Loucy (cell line): ENCODE results near the gene GMCL2.
"Not testable (repeated sequence)": the region's sequence is repeated elsewhere in the genome, so short reads cannot be mapped to it uniquely, and the experiment has no call there.

Source experiments
- EZH2phosphoT487 ChIP-seq: fragments of 200-600 bp; IDR thresholded peaks from 2 replicates; pipeline ENCODE4 v1.6.1; 2018; ENCODE audit warnings: antibody characterized with exemption, mild to moderate bottlenecking, moderate library complexity, borderline replicate concordance
- TF ChIP-seq, protein P1 (sequence below): fragments of 200-600 bp; sonication (generic); conservative IDR thresholded peaks from 2 replicates; pipeline ENCODE4 v1.5.1; 2014; ENCODE audit warnings: mild to moderate bottlenecking, antibody characterized with exemption, low read length

DNA sequence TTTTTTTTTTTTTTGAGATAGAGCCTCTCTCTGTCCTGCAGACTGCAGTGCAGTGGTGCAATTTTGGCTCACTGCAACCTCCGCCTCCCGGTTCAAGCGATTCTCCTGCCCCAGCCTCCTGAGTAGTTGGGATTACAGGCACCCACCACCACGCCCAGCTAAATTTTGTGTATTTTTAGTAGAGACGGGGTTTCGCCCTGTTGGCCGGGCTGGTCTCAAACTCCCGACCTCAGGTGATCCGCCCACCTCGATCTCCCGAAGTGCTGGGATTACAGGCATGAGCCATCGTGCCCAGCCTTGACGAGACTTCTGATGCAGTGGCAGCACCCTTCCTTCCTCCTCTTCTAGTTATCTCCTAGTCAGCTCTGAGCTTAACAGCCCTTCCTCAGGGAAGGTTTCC, 41.9 kb upstream of the GMCL2 start:
- TF ChIP-seq, protein P1, sequence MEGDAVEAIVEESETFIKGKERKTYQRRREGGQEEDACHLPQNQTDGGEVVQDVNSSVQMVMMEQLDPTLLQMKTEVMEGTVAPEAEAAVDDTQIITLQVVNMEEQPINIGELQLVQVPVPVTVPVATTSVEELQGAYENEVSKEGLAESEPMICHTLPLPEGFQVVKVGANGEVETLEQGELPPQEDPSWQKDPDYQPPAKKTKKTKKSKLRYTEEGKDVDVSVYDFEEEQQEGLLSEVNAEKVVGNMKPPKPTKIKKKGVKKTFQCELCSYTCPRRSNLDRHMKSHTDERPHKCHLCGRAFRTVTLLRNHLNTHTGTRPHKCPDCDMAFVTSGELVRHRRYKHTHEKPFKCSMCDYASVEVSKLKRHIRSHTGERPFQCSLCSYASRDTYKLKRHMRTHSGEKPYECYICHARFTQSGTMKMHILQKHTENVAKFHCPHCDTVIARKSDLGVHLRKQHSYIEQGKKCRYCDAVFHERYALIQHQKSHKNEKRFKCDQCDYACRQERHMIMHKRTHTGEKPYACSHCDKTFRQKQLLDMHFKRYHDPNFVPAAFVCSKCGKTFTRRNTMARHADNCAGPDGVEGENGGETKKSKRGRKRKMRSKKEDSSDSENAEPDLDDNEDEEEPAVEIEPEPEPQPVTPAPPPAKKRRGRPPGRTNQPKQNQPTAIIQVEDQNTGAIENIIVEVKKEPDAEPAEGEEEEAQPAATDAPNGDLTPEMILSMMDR = not testable (repeated sequence)
- not testable (repeated sequence) for TF ChIP-seq EZH2phosphoT487
